ENCODE results near the gene TIMP3. TPM values are rescaled to one million over a fixed set of nuclear protein-coding genes. Genes with fewer than 3 reads are reported as not detected.
A peak's percentile ranks its signal among the peaks of the same experiment; 100 is the strongest.

The TIMP3 gene
- total RNA-seq, 1 donor from 2014 or later = 11.5 TPM

DNA sequence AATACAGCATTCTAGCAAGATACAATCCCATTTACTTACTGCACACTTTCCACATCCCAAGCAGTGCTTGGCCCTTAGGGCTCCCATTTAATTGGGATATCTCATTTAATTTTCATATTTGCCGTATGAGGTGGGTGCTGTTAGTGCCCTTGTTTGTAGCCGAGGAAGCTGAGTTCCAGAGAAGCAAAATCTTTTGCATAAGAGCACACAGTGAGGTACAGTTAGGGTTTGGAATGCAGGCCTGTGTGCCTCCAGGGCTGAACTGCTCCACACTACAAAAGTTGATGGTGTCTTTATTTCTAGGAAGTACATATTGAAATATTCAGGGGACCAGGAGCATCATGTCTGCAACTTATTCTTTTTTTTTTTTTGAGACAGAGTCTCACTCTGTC lies 15.5 kb upstream of the TIMP3 start:
- DNase-seq = no peak

- no peak for DNase-seq
Observed at GRCh38 chr22:32788904-32789624, 12.4 kb upstream of the TIMP3 start.

DNA sequence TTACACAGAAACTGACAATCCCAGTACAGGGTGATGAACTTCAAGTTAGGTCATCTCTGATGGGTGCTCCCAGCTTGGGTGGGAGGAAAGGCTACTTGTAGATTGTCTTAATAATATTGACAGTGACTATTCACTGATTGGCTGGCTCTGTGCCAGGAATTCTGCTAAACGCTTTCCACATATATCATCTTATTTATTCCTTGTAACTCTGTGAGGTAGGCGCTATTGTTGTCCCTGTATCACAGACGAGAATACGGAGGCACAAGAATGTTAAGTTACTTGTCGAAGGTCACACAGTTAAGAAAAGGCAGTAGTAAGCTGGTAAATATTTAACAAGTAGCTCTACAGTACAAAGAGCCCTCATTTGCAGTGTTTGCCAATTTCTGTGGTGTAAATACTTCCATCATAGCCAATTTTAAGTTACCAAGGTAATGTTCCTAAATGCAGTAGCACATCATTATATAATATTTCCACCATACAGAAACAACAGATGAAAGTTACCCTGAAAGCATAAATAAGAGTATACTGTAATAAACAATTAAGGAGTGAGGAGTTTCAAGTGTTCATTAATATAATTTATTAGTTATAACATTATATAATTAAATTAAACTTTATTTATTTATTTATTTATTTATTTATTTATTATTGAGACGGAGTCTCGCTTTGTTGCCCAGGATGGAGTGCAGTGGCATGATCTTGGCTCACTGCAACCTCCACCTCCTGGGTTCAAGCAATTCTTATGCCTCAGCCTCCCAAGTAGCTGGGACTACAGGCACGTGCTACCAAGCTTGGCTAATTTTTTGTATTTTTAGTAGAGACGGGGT lies 11.5 kb upstream of the TIMP3 start:
- no peak for DNase-seq

- no peak for DNase-seq
Observed at GRCh38 chr22:32791056-32791455, 10.4 kb upstream of the TIMP3 start.

DNA sequence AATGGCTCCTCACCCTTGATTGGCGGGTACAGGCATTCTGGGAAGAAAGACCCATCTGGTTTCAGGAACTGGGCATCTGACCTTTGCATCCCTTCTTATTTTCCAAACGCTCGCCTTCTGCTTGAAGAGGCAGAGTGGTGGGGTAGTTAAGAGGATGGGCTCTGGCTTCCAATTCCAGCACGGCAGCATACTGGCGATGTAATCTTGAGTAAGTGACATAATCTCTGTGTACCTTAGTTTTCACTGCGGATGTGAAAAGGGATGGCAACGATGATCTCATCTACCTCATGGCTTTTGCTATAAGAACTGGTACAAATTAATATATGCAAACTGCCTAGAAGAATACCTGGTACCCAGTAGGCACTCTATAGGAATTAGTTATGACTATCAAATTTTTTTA lies 10.0 kb upstream of the TIMP3 start:
- no peak for DNase-seq

- DNase-seq = no peak
Observed at GRCh38 chr22:32793589-32793988, 7.9 kb upstream of the TIMP3 start.

DNA sequence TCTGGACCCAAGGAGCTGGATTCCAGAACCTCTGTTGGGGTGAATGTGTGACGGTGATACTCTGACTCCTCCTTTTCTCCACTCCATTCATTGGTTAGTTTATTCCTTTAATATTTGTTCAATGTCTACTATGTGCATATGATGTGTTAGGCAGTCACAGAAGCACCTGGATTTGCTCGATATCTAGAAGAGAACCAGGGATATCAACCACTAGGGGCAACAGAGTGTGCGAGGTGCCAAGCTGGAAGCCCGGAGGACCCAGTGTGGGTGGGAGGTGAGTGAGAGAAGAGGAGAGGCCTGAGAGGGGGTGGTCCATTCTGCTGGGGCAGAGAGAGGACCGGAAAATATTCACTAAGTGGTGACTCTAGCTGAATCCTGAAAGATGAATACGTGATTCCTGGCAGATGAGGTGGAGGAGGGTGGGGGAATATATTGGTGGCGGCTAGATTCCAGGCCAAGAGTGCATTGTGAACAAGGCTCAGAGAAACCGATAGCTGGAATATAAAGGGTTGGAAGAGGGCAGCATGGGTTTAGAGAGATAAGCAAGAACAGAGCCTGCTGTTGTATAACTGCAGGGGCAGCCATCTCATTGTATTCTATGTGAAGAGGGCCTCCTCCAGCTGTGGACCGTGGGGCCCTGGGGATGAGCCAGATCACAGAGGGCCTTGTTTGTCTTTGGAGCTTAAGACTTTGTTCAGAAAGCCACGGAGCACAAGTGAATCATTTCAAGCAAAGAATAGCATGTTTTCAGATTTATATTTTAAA lies 6.9 kb upstream of the TIMP3 start:
- no peak for DNase-seq

DNA sequence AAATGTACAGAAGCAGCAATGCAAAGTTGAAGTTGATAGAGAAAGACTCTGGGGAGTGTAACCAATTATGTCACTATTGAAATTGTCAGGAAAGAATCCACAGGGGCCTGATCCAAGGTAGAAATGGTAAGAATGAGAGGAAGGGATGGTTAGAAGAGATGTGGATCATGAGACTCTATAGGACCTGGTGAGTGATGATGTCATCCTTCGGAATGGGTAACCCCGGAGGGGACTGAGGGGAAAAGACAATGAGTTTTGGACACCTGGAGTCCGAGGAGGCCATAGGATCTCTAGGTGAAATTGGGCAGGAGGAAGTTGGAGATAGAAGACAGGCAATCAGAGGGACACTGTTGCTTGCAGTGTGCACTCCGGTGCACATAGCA lies 6.3 kb upstream of the TIMP3 start:
- no peak for DNase-seq

DNA sequence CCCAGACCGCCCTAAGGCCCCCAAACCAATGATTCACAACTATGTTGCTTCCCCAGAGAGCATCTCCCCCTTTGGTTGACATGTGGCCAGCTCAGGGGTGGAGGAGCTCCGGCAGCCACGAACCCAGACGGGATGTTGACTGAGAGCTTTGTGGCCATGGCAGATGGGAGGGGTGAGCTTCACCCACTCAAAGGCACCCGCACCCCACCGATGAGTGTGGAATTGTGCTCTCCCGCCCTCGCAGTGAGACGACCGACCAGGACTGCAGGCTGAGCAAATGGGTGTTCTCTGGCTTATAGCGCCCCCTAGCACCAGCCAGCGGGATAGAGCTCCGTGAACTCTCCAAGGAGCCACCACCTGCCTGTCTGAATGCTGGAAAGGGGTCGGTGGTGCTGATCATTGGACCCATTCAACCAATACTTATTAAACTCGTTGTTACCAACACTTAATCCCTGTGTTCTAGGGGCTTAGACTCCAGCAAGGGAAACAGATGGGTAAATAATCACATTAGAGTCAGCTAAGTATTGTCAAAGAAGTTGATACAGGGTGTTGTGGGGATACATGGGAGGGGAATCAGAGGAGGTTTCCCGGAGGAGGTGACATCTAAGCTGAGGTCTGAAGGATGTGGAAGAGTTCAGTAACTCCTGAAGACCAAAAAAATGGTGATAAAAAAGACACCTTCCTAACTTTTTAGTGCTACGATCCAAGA lies 4.5 kb upstream of the TIMP3 start:
- DNase-seq = peak; percentile 44

DNA sequence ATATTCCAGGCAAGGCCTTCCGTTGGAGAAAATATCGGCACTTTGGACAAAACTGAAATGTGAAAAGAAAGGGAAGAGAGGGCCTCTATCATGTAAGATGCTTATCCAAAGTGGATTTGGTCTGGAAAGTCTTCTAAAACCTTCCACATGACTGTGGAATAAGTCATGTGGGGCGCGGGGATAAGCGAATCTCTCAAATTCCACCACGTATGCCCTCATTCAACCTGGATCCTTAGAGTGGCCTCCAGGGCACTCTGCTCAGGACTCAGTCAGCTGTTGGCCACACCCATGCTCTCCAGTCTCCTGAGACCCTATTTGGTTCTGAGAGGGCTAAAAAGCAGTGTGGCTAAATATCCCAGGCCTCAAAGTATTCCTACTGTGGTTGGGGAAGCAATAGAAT lies 2.0 kb upstream of the TIMP3 start:
- no peak for DNase-seq

- no peak for DNase-seq
Observed at GRCh38 chr22:32800158-32800882, 1.2 kb upstream of the TIMP3 start.

DNA sequence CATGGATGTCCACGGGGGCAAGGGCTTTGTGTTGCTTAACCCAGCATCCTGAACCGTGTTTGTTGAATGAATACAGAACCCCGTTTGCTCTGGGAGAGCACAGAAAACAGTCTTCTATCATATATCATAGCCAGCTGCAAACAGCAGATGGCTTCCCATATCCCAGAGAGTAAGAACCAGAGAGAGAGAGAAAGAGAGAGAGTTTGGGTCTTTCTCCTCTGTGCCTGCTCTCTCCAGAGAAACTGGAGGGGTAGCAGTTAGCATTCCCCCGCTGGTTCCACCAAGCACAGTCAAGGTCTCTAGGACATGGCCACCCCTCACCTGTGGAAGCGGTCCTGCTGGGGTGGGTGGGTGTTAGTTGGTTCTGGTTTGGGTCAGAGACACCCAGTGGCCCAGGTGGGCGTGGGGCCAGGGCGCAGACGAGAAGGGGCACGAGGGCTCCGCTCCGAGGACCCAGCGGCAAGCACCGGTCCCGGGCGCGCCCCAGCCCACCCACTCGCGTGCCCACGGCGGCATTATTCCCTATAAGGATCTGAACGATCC lies 440 bp upstream of the TIMP3 start:
- no peak for DNase-seq

DNA sequence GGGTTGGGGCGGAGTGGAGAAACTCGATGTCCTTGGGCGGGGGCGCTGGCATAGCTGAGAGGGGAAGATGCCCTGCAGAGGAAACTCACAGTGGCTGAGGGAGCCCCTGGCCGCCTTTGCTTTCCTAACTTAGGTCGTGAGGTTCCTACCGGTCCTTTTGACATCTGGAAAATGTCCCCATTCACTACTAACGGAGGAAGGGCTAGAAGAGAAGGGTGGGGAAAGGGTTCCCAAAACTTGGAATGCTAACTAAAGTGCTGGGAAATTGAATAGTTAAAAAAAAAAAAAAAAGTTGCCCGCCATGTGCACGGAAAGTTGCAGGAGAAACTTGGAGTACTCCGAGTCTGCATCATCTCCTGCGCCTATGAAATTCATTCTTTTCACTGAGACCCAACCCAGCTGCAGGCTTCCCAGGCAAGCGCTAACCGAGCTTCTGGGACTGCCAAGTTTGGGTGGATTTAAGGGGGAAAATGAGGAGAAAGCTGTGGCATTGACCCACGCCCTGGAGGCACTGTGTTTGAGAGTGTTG lies 796 bp downstream of the TIMP3 start:
- DNase-seq = no peak

DNA sequence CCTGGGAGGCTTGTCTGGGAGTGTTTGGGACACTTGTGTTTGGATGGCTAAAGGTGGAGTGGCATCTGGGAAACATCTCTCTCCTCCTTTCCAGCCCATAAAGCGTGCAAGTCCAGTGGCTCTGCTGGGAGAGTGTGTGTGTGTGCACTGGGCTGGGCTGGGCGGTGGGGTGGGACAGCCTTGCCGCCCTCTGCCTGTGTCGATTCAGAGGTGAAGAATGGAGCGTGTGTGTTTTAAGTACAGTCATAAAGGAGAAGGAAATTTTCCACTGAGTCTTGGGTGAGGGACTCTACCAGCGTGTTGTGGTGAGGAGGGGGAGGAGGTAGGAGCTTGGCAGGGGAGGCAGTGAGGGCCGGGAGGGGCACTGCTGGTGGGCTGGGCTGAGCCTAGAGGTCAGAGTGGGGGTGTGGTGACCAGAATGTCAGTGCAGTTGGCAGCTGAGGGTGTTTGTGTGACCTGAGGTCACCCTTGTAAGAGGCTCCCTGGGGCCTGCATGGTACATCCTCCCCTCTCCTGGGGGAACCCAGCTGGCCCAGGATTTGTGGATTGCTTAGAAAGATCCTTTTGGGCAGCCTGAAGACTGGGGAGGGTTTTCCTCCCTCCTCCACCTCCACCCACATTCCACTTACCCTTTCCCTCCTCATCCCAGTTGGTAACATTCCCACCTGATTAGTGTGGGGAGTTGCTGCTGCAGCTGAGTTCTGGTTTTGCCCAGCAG lies 1.7 kb downstream of the TIMP3 start:
- DNase-seq = no peak

DNA sequence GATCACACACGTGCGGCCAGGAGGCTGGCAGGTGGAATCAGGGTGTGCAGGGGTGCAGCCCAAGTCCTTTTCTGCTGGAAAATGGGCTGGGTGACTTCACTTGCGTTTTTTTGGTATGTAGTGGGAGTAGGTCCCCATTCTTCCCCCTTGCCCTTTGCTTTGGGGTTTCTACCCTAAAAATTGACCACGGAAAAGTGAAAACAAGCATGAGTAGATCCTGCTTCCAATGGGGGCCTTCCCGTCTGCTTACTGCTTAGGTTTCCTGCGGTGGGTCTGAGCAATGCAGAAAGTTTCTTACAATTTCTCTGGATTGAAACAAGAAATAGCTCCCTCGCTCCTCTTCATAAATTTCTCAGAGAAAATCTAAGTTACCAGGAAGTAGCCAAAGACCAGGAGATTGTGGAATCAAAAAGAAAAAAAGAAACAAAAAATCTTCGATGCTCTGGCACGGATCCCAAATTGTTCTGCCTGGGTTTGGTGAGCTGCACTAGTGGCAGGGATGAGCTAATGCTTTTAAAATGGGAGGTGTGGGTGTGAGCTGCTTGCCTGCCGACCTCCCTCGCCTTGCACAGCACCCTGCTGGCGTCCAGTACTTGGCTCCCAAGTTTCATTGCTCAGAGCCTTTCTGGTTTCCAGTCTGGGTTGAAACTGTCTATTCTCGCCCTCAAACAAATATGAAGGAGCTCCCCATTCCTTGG lies 2.4 kb downstream of the TIMP3 start:
- no peak for DNase-seq

DNA sequence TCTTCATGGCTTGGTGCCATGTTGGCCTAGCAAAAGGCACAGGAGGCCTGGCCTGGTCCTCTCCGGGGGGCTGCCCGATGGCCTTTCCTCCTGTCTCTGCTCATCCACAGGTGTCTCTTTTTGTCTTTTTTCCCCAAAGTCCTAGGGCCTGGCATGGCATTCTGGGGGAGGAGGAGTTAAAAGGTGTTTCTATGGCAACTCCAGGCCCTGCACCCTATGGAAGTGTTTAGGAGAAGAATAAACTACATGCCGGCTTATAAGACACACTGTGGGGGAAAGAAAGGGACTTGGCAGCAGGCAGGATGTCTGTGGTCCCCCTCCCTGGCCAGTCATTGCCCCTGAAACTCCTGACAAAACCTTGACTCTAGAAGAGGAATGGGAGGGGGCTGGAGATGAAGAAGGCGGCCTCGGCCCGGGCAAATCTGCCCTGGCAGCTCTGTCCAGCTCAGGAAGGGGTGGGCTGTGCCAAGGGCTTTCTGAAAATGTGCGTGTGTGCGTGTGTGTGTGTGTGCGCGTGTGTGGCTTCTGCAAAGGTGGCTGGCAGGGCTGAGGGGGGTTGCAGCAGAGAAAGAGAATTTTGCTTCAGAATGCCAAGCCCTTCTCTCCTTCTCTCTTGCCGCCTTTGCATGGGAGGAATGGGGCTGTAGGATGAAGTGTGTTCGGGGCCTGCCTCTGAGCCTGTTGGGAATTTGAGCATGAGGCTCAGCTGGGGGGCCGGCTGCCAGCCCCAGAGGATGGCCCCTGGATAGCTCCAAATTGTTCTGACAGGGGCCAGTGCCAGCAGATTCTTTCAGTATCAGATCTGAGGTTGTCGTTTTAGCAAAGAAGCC lies 3.2 kb downstream of the TIMP3 start:
- DNase-seq = no peak

DNA sequence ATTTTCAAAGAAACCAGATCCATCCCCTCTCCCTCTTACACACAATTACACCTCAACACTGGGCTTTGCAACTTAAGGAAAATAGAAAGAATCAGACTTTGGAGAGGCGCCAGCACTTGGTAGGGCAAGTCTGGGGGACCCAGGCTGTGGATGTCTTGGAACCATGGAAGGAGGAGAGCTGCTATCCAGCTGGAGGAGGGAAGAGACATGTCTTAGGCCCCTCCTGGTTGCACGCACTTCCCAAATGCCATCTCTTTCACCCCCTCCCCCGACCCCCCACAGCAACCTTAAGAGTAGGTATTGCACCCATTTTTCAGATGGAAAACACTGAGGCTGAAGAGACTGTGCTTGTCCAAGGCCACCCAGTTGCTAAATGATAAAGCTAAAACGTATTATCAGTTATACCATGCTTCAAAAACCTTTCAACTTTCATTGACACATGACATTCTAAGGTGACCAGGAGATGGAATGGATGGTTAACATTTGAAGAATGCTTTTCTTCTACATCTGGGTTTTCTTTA lies 3.9 kb downstream of the TIMP3 start:
- DNase-seq = no peak

DNA sequence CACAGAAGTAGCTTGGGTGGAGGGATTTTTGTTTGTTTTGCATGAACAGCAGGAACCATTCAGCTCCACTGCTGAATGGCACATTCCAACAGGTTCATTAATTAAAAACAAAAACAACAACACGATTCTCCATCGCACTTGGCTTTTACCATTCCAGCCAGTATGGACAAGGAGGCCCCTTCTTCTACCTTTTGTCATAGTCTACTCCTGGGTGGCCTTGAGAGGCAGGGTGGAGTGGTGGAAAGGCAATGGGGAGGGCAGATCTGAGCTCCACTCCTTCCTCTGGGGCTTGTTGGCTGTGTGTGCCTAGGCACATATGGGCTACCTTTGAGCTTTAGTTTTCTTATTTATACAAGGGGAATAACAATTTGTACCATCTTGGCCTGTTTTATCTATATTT lies 4.8 kb downstream of the TIMP3 start:
- DNase-seq = no peak

DNA sequence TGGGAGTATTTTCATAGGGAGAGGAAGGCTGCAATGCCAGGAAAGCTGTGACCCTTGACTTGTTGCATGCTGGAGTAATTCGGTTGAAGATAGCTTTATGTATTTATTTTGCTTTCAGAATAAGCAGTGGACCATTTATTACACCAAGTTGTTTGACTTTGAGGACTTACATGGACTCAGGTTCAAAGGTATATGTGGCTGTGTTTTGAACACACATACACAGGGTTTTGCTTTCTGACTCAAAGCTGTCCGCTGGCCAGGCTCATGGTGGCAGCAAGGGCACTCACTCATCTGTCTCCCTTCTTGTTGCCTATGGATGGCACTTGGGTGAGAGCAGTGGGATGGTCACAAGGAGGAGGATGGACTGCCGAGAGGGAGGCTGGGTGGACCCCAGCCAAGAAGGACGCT lies 6.5 kb downstream of the TIMP3 start:
- DNase-seq = no peak
